Stimulated activated CD4-positive, alpha-beta T cell treated with anti-CD3 and anti-CD28 coated beads, Interleukin-4, amount 100 ng/mL, for 4 hours (primary cell): ENCODE measurements around the gene DNAJC18.

ENCODE experiments used
- DNase-seq, 2 experiments: peaks; one replicate each; pipeline ENCODE4 v3.0.0-alpha.2; 2020

Gene DNAJC18

GRCh38 chr5:139360384-139360783, 78.9 kb downstream of the DNAJC18 start:
- DNase-seq: no peak
